Esophagus (tissue), 2 donors: ENCODE data around the gene DRAP1. TPM values are rescaled to one million over a fixed set of nuclear protein-coding genes. Genes with fewer than 3 reads are reported as not detected.

Source experiments
- H3K27ac ChIP-seq, 2 donors: one replicate each; pipeline ENCODE4 v1.5.1; 2013; ENCODE audit warnings: low read depth in 2 of 2, mild to moderate bottlenecking in 2 of 2, inconsistent platforms in 1 of 2, low read length in 1 of 2, moderate library complexity in 1 of 2
- H3K27me3 ChIP-seq, 2 donors: one replicate each; pipeline ENCODE4 v1.6.1; 2013; ENCODE audit warnings: low read length in 2 of 2, control low read depth in 1 of 2, mild to moderate bottlenecking in 1 of 2; ENCODE audit not compliant: insufficient read depth in 2 of 2, control insufficient read depth in 1 of 2
- H3K36me3 ChIP-seq, 2 donors: one replicate each; pipeline ENCODE4 v1.6.1; 2013; ENCODE audit warnings: low read length in 1 of 2; ENCODE audit not compliant: control insufficient read depth in 2 of 2, insufficient read depth in 2 of 2
- H3K4me1 ChIP-seq, 2 donors: one replicate each; pipeline ENCODE4 v1.6.1; 2013; ENCODE audit warnings: low read length in 1 of 2; ENCODE audit not compliant: control insufficient read depth in 2 of 2, insufficient read depth in 2 of 2
- H3K4me3 ChIP-seq, 2 donors: one replicate each; pipeline ENCODE4 v1.5.1; 2013; ENCODE audit warnings: low read length in 2 of 2, mild to moderate bottlenecking in 2 of 2, low read depth in 1 of 2, moderate library complexity in 1 of 2
- H3K9me3 ChIP-seq, 2 donors: one replicate each; pipeline ENCODE4 v1.6.1; 2013; ENCODE audit warnings: mild to moderate bottlenecking in 2 of 2, low read depth in 1 of 2, low read length in 1 of 2, moderate library complexity in 1 of 2; ENCODE audit not compliant: control insufficient read depth in 2 of 2, insufficient read depth in 1 of 2
- WGBS, 2 donors: extraction: QIAGEN DNeasy Blood & Tissue Kit; methylation state at CpG; one replicate each; pipeline ENCODE4 v1.1.7; 2013; 5-methylcytosine and 5-hydroxymethylcytosine counted together
- polyA plus RNA-seq, 2 donors: library from polyadenylated mRNA; stranded (reverse); fragments of 200-250 nt; gene quantifications; one replicate each; pipeline ENCODE4 v1.2.3, GENCODE V29; 2013
- donor health status: healthy with polysubstance abuse.
- donor health status: Bipolar disorder and iron deficiency.

Gene DRAP1, protein sequence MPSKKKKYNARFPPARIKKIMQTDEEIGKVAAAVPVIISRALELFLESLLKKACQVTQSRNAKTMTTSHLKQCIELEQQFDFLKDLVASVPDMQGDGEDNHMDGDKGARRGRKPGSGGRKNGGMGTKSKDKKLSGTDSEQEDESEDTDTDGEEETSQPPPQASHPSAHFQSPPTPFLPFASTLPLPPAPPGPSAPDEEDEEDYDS
- polyA plus RNA-seq, result 100 to 1,000 TPM in 1 of 2 donors, 10 to 100 TPM in 1; 89.6 to 103 TPM

GRCh38 chr11:65919141-65919572 is at the start of gene DRAP1:
DRAP1 (plus strand) TSS chr11:65919426; CDS start chr11:65919502, 76 bp downstream.
- no peaks in the 10 kb centered on the region for H3K27me3 ChIP-seq
- no peaks in the 10 kb centered on the region for H3K9me3 ChIP-seq
- H3K4me1 ChIP-seq, result peaks cover 28 to 42% of the 10 kb centered on the region in 2 donors
- WGBS, 2 donors, result 1% methylated on average over 21 to 59 of the region's 59 CpGs
- H3K4me3 ChIP-seq, result peak within 1 kb of the TSS; percentile 72 to 88
- peak within 1 kb of the TSS; percentile 96 to 98 for H3K27ac ChIP-seq
- H3K36me3 ChIP-seq, result peaks cover 0 to 9% of the 10 kb centered on the region in 2 donors

DNA sequence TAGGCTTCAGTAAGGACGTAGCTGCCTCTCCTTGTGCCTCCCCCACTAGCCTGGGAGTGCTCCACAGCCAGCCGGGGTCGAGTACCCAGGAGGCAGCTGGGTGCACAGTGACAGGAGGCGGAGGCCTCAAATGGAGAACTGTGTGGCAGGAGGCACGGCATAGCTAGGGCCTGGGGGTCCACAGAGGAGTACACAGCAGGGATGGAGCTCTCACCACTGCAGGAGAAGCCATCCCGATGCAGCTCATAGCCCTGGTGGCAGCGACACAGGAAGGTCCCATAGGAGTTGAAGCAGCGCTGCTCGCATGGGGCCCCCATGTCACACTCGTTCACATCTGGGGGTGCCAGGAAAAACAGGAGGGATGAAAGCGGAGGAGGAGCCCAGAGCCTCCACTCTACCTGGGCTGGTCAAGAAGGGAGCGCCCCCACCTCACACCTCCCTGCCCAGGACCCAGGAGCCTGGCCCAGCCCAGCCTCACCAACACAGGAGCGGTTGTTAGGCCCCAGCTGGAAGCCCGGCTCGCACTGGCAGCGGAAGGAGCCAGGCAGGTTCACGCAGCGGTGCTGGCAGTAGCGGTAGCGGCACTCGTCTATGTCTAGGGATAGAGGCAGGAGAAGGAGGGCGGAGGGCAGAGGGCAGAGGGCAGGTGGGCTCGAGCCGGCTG is 49.5 kb upstream of the DRAP1 start:
- 74 to 76% methylated on average over 24 of the region's 24 CpGs for WGBS, 2 donors
- Histone ChIP-seq H3K27ac (no peak overlapping the region), H3K27me3 (no peaks in the 10 kb centered on the region), H3K9me3 (no peaks in the 10 kb centered on the region), H3K4me1 (peaks cover 0 to 3% of the 10 kb centered on the region in 2 donors), H3K36me3 (peaks cover 0 to 20% of the 10 kb centered on the region in 2 donors), H3K4me3 (no peak overlapping the region)

DNA sequence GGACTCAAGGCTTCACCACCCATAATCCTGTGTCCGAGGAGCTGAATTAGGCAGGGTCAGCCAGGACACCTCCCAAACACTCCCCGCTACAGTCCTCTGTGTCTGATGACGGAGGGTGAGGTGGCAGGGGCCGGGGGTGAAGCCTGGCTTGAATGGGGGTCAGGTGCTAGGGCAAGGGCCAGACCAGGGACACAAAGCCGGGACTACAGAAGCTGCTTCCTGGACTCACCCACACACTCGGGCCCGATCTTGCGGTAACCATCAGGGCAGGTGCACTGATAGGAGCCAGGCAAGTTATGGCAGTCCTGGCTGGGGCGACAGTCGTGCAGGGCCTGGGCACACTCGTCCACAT is 48.9 kb upstream of the DRAP1 start:
- no peak overlapping the region for H3K4me3 ChIP-seq
- H3K27ac ChIP-seq, result peak overlapping the region in 1 of 2 donors; percentile 5
- H3K9me3 ChIP-seq, result no peaks in the 10 kb centered on the region
- peaks cover 0 to 15% of the 10 kb centered on the region in 2 donors for H3K36me3 ChIP-seq
- no peaks in the 10 kb centered on the region for H3K27me3 ChIP-seq
- 75 to 80% methylated on average over 11 of the region's 11 CpGs for WGBS, 2 donors
- peaks cover 0 to 3% of the 10 kb centered on the region in 2 donors for H3K4me1 ChIP-seq

DNA sequence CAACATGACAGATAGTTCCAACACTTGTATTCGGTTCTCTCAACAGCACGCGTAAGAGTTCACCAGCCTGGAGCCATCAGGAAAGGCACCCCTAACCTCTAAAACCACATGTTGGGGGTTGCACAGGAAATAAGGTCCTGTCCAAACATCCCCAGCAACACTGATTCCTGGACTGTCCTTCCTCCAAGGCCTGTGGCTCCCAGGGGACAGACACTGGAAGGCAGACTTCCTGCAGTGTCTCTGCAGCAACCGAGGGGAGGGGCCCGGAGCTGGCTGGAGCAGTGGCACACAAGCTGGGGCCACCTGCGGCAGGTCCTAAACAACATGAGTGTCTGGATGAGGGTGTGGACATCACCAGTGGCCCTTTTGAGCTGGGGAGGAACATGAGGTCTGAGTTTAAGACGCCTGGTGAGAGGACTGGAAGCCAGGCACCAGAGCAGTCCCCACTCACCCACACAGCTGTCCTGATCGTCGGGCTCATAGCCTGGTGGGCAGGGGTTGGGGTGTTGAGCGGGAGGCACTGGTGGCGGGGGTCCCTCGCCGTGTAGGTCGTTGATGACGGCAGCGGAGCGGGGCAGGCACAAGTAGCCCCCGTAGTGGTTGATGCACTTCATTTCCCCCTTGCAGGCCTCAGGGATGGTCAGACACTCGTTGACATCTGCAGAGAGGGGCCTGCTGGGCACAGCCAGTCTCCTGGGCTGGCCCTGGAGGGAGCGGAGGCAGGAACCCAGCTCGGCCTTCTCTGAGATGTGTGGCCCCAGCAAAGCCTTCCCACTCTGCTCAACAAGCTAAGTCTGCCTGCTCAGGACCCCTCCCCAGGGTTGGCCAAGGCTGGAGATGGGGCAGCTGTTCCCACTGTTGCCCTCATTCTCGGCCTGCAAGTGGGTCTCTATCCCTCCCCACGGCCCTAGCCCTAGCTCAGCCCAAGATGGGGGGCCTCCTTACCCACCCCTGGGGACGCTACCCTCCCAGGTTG is 48.2 kb upstream of the DRAP1 start:
- H3K27me3 ChIP-seq, result no peaks in the 10 kb centered on the region
- H3K36me3 ChIP-seq, result peaks cover 0 to 8% of the 10 kb centered on the region in 2 donors
- peaks cover 0 to 3% of the 10 kb centered on the region in 2 donors for H3K4me1 ChIP-seq
- peak overlapping the region; percentile 12 to 78 for H3K27ac ChIP-seq
- H3K4me3 ChIP-seq, result no peak overlapping the region
- 69 to 71% methylated on average over 24 of the region's 24 CpGs for WGBS, 2 donors
- H3K9me3 ChIP-seq, result no peaks in the 10 kb centered on the region

DNA sequence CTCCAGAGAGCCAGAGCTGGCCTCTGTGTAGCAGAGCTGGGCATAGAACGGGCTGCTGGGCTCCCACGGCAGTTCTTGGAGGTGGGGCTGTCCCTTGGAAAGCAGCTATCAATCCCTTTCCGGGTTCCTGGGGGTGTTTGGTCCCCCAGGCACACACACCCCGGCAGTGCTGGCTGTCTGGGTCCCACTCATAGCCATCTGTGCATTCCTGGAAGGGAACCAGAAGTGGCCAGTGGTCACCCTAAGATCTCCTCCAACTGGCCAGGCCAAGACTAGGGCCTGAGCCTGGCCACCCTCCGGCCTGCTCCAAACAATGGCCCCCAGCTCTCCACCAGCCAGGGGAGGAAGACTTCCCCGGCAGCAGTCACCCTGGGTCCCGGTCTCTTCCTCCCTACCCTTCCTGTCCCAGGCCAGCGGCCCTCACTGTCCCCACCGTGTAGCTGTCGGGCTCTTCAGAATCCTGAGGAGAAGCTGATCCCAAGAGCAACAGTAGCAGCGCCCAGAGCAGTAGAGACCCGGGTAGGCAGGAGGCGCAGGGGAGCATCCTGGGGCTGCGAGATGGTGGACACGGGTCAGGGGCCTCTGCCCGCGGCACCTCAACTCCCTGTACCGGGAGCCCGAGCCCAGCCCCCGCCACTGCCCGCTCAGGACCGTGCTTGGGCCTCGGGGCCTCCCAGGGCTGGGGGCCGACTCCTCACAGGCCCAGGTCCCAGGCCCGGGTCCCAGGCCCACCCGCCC is 47.2 kb upstream of the DRAP1 start:
- H3K4me1 ChIP-seq, result peaks cover 0 to 3% of the 10 kb centered on the region in 2 donors
- peak overlapping the region; percentile 78 to 81 for H3K27ac ChIP-seq
- peak overlapping the region; percentile 36 to 49 for H3K4me3 ChIP-seq
- H3K36me3 ChIP-seq, result peaks cover 0 to under 1% of the 10 kb centered on the region in 2 donors
- H3K9me3 ChIP-seq, result no peaks in the 10 kb centered on the region
- WGBS, 2 donors, result 30% methylated on average over 25 to 26 of the region's 26 CpGs
- no peaks in the 10 kb centered on the region for H3K27me3 ChIP-seq

DNA sequence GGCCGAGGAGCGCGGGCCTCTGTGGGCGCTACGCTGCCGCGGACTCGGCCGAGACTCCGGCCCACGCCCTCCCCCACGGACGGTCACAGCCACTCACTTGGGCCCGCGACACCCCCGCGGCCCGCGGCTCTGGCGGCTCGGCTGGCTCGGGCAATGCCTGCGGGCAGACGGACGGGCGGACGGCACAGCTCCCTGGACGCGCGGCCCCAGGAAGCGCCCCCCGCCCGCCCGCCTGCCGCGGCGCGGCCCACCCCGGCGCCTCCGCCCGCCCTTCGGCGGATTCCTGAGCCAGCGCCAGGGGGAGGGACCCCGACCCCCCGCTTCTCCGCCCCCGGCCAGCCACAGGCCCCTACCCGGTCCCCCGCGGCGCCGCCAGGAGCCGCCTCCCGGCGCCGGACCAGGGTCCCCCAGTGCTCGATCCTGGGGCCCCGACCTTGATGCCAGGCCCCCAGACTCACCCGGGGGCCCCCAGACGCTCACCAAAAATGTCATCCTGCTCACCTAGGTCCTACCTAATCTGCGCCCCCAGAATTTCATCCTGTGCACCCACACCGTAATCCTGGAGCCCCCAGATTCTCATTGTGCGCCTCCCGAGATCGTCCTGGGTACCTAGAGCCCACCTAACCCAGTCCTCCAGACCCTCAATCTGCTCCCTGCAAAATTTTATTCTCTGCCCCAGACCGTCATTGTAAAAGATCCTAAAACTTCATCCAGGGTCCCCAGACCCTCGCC is 46.5 kb upstream of the DRAP1 start, which contains the start of gene EFEMP2:
Gene EFEMP2, minus strand, starts transcription at position 215 of the 732 bp plus-strand sequence. CDS start 446 bp downstream, outside the sequence.
- H3K27ac ChIP-seq, result peak within 1 kb of the TSS; percentile 81 to 85
- peaks cover 0 to 3% of the 10 kb centered on the region in 2 donors for H3K4me1 ChIP-seq
- H3K9me3 ChIP-seq, result no peaks in the 10 kb centered on the region
- WGBS, 2 donors, result 0 to 2% methylated on average over 28 to 69 of the region's 69 CpGs
- H3K36me3 ChIP-seq, result no peaks in the 10 kb centered on the region
- no peaks in the 10 kb centered on the region for H3K27me3 ChIP-seq
- peak within 1 kb of the TSS; percentile 47 to 49 for H3K4me3 ChIP-seq

DNA sequence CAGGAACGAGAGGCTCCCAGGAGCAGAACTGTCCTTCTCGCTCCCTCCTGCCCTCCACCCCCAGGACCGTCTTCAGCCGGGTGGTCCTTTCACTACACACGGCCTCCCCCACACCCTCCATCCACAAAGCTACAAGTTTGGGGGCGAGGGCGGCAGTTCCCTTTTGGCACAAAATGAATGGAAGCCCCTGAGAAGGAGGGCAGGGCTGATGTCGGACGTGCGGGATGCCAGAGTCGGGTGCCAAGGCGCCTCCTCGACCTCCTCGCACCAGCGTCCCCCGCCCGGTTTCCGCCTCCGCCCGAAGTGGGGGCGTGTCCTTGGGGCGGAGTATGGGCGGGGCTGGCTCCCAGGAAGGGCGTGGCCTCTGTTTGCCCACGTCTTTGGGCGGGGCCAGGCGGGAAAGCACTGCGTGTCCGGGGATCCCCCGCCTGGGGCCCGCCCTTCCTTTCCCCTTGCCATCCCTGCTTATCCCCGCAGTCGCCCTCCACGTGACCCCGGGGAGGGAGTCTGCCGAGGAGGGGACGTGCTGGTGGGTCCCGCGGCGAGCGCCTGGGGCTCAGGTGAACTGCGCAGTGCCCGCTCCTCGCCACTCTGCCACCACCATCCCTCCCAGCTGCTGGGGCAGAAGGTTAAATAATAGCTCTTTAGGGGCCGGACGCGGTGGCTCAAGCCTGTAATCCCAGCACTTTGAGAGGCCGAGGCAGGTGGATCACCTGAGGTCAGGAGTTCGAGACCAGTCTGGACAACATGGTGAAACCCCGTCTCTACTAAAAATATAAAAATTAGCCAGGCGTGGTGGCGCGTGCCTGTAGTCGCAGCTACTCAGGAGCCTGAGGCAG is 45.7 kb upstream of the DRAP1 start:
- Histone ChIP-seq H3K4me1 (peaks cover 0 to 3% of the 10 kb centered on the region in 2 donors), H3K27me3 (no peaks in the 10 kb centered on the region), H3K27ac (peak overlapping the region; percentile 81 to 85), H3K4me3 (peak overlapping the region; percentile 47 to 49), H3K36me3 (no peaks in the 10 kb centered on the region), H3K9me3 (no peaks in the 10 kb centered on the region)
- 6 to 7% methylated on average over 49 to 54 of the region's 54 CpGs for WGBS, 2 donors

DNA sequence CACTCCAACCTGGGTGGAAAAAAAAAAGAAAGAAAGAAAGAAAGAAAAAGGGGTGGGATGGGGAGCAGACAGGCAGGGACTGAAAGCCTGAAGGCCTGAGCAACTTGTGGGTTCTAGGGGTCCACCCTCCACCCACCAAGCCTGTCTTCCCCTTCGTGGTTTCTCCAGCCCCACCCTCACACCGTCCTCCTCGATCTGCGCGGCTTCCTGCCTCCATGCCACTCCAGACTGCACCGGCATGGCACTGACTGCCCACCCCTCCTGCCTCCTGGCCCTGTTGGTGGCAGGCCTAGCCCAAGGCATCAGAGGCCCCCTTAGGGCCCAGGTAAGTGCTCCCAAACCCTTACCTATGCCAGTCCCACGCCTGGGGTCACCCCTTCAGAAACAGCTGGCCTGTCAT is 39.6 kb upstream of the DRAP1 start, which contains the start of gene CTSW:
Gene CTSW, plus strand, starts transcription at position 221 of the 400 bp plus-strand sequence. Its CDS starts 18 bp downstream, at position 239.
- peaks cover 2 to 24% of the 10 kb centered on the region in 2 donors for H3K36me3 ChIP-seq
- H3K27me3 ChIP-seq, result no peaks in the 10 kb centered on the region
- H3K4me3 ChIP-seq, result no peak within 1 kb of the TSS
- H3K4me1 ChIP-seq, result peaks cover 0 to 5% of the 10 kb centered on the region in 2 donors
- no peak within 1 kb of the TSS for H3K27ac ChIP-seq
- no peaks in the 10 kb centered on the region for H3K9me3 ChIP-seq
- WGBS, 2 donors, result 51% methylated on average over 7 of the region's 7 CpGs
